HG03521 (cell line): ENCODE data around the gene HEATR3.

Experiments
- ATAC-seq: cut with Tn5 transposase; IDR thresholded peaks from one replicate; pipeline ENCODE4 v1.9.1; 2021; ENCODE audit warnings: mild to moderate bottlenecking, moderate library complexity; ENCODE audit not compliant: unreplicated experiment

The HEATR3 gene, protein sequence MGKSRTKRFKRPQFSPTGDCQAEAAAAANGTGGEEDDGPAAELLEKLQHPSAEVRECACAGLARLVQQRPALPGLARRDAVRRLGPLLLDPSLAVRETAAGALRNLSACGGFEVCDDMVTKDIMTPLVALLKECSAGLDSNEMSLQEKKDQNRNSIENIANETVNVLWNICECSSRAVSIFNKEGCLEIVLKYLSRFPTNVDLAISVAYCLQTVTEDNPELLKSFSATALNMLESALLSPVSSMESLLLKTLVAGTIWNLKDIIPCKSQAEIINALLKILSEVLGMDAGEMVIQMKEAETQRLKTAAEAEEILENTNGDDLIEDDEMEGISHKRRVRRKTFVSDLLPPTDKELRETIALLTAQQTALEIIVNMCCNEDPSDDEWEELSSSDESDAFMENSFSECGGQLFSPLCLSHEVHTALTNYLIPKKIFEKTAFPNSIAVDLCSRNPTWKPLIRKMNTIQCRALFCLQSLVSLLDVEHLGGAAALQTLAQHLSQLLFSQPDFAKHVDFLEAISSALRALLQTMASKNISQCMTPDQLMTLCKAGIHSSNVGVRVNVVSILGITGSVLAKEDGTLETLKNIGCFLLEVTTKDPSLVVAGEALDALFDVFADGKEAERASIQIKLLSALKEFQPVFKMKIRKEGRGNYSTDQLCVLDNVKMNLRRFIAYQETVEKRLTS

DNA sequence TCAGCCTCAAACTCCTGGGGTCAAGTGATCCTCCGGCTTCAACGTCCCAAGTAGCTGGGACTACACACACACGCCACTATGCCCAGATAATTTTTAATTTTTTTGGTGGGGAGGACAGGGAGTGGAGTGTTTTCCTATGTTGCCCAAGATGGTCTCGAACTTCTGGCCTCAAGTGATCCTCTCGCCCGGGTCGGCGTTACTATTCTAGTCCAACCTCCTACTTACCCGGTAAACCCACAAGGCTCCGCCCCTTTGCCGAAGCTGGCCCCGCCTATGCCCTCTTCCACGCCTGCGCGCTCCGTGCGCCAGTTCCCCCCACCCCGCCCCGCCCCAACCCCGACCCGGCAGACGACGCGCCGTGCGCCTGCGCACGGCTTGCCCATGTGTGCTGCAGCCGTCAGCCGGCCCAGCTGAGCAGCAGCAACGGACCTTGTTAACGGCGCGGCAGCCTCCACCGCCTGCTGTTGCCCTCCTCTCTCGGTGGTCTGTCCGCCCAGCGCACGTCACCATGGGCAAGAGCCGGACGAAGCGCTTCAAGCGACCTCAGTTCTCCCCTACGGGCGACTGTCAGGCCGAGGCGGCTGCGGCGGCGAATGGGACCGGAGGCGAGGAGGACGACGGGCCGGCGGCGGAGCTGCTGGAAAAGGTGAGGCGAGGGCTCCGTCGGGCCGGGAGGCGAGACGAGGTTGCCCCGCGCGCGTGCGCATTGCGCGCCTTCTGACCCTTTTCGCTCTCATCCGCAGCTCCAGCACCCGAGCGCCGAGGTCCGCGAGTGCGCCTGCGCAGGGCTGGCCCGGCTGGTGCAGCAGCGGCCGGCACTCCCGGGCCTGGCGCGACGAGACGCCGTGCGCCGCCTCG lies at the start of gene HEATR3:
Gene HEATR3, plus strand, starts transcription at position 347 of the 858 bp plus-strand sequence. Its CDS starts 162 bp downstream, at position 509.
- peak; percentile 76 for ATAC-seq

DNA sequence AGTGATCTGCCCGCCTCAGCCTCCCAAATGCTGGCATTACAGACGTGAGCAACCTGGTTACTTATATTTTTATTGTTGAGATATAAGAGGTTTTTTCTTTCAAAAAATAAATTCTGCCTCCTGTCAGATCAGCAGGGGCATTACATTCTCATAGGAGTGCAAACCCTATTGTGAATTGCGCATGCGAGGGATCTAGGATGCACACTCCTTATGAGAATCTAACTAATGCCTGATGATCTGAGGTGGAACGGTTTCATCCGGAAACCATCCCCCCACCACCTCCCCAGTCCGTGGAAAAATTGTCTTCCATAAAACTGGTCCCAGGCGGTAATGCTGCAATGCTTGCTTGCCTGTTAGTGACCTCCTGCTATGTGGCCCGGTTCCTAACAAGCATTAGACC lies 48.2 kb upstream of the HEATR3 start:
- ATAC-seq, result no peak

DNA sequence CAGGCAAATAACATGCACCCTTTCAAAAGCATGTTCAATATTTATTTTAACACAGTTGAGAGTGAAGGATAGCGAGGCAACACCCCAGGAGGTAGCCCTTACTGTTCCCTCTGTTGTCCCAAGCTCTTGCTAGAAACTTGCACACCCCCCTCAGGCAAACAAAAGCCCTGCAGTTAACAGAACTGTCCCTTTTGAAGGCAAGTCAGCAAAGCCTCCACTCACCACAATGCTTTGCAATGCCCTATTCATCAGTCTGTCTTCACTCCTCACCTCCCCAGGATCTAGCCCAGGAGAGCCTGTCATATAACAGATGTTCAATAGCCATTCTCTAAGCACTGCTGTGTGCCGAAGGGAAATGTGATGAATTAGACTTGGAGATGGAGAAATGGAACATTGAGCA lies 44.2 kb upstream of the HEATR3 start:
- no peak for ATAC-seq

DNA sequence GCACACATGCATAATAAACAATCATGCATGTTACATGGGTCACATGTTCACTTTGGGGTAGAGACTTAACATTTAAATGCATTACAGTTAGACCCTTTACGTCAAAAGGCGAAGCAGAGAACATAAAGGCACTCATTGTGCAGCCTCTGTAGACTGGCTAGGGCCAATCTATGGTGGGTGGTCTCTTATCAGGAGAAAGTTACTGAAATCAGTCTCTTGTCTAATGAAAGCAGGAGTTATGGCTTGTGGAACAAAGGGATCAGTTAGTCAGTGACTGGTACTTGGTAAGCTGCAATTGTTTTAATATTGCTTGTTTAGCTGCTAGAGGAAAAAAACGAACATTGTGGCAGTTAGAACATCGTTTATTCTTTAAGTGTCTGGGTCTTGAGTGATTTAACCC lies 42.1 kb upstream of the HEATR3 start:
- ATAC-seq, result no peak

DNA sequence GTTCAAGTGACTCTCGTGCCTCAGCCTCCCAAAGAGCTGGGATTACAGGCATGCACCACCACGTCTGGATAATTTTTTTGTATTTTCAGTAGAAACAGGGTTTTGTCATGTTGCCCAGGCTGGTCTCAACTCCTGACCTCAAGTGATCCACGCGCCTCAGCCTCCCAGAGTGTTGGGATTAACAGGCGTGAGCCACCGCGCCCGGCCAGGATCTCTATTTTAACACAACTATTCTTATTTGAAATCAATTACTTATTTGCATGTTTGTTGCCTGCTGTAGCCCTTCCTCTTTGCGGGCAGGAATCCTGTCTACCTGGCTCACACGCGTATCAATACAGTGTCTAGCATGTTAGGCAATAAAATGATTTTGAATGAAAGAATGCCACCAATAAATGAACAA lies 41.6 kb upstream of the HEATR3 start:
- ATAC-seq, result no peak

DNA sequence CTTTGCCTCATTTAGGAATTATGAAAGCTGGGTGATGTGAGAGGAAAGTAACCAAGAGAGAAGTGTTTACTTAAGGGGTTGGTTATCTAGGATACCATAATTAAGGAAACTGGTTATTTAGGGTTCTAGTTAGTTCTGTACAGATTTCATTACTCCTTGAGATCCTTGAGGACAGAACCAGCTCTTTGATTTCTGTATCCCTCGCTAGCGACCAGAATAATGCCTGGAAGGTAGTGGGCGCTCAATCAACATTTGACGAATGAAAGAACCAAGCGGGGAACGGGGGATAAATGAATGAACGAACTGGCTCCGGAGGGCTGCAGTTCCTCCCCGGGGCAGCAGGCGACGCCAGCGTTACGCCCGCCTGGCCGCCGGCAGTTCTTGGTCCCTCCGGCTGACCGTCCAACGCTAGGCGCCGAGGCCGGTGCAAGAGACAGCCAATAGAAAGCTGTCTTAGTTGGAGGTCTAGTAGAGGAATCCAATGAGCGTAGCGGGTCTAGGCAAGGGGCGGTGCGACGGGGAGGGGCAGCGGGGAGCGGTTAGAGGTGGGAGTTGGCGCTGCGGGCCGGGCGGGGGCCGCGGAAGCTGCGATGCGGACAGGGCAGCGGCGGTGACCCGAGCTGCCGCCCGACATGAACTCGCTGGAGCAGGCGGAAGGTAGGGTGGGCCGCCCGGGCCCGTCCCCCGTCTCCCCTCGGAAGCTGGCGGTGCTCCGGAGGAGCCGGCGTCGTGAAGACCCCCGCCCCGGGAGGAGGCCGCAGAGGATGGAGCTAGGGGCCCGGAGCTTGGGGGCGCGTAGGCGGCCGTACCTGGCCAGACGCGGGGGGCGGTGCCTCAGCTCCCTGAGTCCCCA lies 40.9 kb upstream of the HEATR3 start, which contains the start of gene CNEP1R1:
Gene CNEP1R1, plus strand, starts transcription at position 542 of the 853 bp plus-strand sequence. Its CDS starts 91 bp downstream, at position 633.
- ATAC-seq, result peak; percentile 99

DNA sequence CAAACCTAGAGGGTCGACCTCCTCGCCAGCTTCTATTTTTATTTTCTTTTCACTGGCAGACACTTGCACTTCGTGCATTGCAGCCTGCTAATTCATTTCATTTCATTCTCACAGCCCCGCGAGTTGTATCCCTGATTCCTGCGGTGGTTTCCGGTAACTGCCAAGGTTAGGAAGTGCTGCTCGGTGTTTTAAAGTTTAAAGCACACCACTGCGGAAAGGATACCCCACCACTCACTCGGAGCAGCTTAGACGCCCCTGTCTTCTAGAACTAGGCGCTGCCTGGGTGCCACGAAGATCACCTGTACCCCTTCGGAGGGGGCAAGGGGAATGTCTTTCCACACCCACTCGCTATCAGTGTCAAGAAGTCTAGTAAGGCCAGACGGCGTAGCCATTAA lies 40.2 kb upstream of the HEATR3 start:
- ATAC-seq, result no peak

DNA sequence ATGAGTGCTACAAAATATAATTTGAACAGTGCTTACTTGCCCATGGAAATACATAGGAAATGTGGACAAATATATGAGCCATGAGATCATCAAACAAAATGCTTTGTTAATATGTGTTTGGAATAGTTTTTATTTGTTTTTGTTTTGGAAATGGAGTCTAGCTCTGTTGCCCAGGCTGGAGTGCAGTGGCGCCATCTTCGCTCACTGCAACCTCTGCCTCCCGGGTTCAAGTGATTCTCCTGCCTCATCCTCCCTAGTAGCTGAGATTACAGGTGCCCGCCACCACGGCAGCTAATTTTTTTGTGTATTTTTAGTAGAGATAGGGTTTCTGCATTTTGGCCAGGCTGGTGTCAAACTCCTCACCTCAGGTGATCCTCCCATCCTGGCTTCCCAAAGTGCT lies 37.9 kb upstream of the HEATR3 start:
- ATAC-seq, result no peak

DNA sequence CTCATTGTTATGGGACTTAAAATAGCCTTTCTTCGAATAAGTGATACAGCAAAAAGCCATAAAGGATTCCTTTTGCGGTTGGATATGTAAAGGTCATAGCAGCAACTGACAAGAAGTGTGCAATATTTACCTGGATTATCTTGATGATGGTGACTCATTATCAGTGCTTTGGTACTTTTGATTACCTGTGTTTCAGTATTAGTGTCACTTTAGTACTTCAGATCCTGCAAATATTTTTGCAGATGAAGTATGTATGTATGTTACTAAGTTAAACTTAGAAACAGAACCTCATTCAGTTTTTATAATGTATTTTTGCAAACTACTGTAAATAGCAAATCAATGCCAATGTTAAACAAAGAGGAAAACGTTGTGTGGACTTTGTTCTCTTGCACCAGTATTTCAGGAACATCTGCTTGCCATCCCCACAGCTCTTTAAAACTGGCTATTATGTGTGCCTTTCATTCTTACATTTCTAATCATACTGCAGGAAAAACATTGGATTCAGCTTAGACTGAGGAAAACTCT lies 30.2 kb upstream of the HEATR3 start:
- no peak for ATAC-seq

DNA sequence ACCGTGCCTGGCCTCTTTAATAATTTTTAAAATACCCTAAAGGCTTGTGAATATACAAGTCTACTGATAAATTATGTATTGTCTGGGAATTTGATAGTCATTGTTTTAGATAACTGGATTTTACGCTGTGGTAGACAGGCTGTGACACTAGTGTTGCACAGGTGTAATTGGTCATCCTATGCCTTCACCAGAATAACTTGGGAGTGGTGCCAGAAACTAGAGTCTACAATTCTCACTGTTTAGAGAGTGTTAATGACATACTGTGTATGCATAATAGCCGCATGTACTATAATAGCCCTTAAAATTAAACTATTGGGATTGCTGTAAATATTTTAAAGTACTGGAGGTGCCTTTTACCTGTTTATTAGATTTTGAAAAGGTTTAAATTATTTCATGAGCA lies 29.3 kb upstream of the HEATR3 start:
- ATAC-seq, result no peak

DNA sequence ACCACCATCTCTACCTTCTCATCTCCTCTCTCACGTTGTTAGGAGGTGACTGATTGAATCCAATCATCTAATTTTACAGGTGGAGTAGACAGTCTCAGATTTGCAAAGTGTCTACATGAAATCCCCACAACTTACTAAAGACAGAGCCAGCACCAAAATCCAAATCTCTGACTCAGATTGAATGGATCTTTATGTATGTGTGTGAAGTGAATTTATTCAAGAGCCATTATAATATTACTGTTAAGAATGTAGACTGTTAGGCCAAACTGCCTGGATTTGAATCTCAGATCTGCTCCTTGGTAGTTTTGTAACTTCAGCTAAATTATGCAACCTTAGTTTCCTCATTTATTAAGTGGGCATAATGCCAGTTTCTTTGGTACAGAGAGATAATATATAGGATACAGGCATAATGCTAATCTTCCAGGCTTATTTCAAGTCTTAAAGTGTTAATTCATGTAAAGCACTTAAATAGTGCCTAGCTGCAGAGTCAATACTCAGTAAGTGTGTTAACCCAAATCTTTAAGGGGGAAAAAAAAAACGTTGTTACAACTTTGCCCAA lies 28.0 kb upstream of the HEATR3 start:
- ATAC-seq, result no peak

DNA sequence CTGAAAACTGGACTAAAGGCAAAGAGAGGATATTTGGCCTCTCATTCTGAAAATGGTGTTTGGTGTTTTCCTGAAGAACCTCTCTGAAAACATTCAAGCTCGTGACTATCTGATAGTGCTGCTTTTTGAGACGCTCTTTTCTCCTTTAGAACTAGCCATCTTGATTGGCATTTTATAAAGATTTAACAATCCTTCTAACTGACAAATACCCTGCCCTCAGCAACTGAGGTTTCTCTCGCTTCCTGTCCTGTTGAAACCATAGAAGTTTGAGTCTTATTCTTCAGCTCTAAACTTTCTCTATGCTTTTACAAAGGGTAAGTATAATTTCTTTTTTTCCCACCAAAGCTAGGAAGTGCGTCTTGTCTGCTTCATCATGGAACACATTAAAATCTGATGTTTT lies 27.5 kb upstream of the HEATR3 start:
- no peak for ATAC-seq

DNA sequence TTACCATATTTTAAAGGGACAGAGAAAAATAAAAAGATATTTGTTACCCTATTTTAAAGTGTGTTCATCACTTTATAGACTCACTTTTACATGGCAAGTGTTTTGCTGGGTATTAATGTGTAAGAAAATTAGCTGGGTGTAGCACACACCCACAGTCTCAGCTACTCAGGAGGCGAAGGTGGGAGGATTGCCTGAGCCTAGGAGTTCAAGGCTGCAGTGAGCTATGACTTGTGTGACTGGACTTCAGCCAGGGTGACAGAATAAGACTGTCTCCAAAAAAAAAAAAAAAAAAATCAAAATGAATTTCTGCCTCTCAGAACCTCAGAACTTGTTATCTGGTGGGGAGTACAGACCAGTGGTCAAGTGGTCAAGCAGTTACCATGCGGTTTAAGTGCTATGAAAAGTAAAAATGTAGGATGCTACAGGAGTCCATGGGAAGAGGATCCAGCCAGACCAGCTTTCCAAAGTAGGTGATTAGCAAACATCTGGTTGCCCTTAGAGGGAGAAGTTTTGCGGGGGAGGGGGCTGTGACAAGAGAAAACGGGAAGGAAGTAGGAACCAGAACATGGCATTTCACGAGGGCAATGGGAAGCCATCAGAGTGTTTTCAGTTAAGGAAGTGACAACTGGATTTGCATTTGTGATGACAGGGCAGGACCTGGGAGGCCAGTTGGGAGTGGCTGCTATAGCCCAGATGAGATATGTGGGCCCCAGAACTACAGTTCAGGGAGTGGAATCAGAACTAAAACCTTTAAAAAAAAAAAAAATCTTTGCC lies 26.8 kb upstream of the HEATR3 start:
- ATAC-seq, result no peak

DNA sequence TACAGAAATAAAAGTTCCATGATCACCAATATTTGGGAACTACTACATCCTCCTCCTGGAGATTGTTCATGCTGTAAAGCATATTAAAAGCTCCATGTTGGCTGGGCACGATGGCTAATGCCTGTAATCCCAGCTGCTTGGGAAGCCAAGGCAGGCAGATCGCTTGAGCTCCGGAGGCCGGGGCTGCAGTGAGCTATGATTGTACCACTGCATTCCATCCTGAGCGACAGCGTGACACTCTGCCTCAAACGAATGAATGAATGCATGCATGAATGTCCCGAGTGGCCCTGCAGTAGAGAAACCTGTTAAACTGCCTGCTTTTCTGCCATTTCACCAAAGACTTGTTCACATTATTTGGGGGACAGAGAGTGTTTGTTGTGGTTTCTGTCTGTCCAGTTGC lies 25.8 kb upstream of the HEATR3 start:
- no peak for ATAC-seq

DNA sequence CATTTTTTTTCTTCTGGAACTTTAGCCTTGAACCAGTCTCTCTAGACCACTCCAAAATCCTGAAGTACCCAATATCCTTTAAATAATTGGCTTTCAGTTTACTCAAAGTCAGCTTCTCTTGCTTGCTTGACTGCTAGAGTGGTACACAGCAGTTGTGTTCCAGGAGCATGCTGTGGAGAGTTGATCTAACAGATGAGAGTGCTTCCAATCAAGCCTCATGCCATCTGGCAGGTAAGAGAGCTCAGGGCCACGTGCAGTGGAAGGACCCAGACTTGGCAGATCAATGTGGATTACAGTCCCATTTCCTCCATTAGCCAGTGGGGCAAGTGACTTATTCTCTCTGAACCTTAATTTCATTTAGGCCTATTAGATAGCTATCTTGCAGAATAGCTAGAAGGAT lies 25.1 kb upstream of the HEATR3 start:
- no peak for ATAC-seq

DNA sequence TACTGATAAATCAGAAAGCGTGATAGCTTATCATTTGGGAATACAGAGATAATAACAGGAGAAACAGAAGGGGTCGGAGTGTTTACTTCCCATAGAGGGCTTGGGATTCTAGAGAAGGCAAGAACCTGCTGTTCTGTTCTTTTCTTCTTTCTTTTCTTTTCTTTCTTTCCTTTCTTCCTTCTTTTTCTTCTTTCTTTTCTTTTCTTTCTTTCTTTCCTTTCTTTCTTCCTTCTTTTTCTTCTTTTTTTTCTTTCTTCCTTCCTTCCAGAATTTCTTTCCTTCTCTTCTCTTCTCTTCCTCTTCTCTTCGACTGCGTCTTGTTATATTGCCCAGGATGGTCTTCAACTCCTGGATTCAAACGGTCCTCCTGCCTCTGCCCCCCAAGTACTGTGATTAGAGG lies 22.4 kb upstream of the HEATR3 start:
- ATAC-seq, result no peak

DNA sequence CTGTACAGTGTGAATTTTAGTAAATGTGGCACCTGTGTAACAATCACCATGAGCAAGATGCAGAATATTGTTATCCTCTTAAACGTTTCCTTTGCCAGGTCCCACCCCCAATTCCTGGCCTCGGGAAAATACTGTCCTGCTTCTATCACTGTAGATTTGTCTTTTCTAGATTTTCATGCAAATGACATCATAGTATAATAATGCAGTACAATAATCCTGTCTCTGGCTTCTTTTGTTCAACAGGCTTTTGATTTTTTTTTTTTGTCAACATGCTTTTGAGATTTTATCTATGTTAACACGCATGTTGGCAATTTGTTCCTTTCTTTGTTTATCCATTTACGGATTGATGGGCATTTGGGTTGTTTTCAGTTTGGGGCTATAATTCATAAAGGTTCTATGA lies 20.4 kb upstream of the HEATR3 start:
- no peak for ATAC-seq

DNA sequence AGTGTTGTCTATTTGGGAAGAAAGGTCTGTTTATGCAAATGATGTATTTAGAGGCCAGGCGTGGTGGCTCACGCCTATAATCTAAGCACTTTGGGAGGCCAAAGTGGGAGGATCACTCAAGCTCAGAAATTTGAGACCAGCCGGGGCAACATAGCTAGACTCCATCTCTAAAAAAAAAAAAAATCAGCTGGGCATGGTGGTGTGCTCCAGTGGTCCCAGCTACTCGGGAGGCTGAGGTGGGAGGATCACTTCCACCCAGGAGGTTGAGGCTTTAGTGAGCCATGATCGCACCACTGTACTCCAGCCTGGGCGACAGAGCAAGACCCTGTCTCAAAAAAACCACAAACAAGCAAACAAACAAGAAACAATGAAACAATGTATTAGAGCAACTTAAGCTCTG lies 18.9 kb upstream of the HEATR3 start:
- no peak for ATAC-seq

DNA sequence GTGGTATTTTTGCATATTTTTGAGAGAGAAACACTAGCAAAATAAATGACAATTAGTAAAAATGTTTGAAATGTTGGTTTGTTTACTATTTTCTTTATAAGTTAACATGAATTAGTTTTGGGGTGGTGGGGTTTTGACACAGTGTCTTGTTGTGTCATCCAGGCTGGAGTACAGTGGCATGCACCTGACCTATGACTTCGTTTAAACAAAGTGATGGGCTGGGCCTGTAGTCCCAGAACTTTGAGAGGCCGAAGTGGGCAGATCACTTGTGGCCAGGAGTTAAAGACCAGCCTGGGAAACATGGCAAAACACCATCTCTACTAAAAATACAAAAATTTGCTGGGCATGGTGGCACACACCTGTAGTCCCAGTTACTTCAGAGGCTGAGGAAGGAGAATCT lies 17.9 kb upstream of the HEATR3 start:
- ATAC-seq, result no peak
